NB4 (cell line): Measurements from ENCODE around the gene C1orf50.

Experiments used
- MYC ChIP-seq: IDR thresholded peaks from 2 replicates; pipeline ENCODE4 v1.6.1; 2011; ENCODE audit warnings: low read depth, low read length
- POLR2A ChIP-seq: IDR thresholded peaks from 2 replicates; pipeline ENCODE4 v1.6.1; 2011; ENCODE audit warnings: mild to moderate bottlenecking; ENCODE audit not compliant: insufficient read length; ENCODE audit errors: extremely low read depth
- TF ChIP-seq, protein P1 (sequence below): IDR thresholded peaks from one replicate; pipeline ENCODE4 v1.5.1; 2012; ENCODE audit warnings: low read depth, low read length
- TF ChIP-seq, protein P2 (sequence below): IDR thresholded peaks from 2 replicates; pipeline ENCODE4 v1.6.1; 2011; ENCODE audit warnings: low read depth, low read length

DNA sequence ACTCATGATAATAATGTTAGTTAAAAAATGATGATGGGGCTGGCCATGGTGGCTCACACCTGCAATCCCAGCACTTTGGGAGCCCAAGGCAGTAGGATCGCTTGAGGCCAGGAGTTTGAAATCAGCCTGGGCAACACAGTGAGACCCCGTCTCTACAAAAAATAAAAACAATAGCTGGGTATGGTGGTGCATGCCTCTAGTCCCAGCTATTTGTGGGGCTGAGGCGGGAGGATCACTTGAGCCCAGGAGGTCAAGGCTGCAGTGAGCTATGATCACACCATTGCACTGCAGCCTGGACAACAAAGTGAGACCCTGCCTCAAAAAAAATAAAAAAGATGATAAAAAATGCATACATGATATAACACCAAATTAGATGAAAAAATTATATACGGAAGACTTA lies 5.5 kb upstream of the C1orf50 start:
- TF ChIP-seq, protein P1, sequence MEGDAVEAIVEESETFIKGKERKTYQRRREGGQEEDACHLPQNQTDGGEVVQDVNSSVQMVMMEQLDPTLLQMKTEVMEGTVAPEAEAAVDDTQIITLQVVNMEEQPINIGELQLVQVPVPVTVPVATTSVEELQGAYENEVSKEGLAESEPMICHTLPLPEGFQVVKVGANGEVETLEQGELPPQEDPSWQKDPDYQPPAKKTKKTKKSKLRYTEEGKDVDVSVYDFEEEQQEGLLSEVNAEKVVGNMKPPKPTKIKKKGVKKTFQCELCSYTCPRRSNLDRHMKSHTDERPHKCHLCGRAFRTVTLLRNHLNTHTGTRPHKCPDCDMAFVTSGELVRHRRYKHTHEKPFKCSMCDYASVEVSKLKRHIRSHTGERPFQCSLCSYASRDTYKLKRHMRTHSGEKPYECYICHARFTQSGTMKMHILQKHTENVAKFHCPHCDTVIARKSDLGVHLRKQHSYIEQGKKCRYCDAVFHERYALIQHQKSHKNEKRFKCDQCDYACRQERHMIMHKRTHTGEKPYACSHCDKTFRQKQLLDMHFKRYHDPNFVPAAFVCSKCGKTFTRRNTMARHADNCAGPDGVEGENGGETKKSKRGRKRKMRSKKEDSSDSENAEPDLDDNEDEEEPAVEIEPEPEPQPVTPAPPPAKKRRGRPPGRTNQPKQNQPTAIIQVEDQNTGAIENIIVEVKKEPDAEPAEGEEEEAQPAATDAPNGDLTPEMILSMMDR, result no peak
- TF ChIP-seq POLR2A (no peak), MYC (no peak)
- TF ChIP-seq, protein P2, sequence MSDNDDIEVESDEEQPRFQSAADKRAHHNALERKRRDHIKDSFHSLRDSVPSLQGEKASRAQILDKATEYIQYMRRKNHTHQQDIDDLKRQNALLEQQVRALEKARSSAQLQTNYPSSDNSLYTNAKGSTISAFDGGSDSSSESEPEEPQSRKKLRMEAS, result no peak
